NT2/D1 (cell line): ENCODE measurements around the gene FAM98A.

ENCODE experiments used
- DNase-seq: peaks from one replicate; pipeline ENCODE4 v3.0.0-alpha.2; 2011; ENCODE audit warnings: low read depth, low spot score
- H3K27me3 ChIP-seq: 2 replicates; pipeline ENCODE4 v1.6.0; 2011; ENCODE audit warnings: mild to moderate bottlenecking; ENCODE audit not compliant: insufficient read length, insufficient read depth
- H3K36me3 ChIP-seq: 2 replicates; pipeline ENCODE4 v1.6.1; 2011; ENCODE audit warnings: mild to moderate bottlenecking, low read length, mixed read lengths; ENCODE audit not compliant: insufficient read depth, insufficient read length
- H3K4me1 ChIP-seq: 2 replicates; pipeline ENCODE4 v1.5.1; 2011; ENCODE audit not compliant: insufficient read depth, insufficient read length
- H3K4me3 ChIP-seq: 2 replicates; pipeline ENCODE4 v1.5.1; 2011; ENCODE audit warnings: low read depth; ENCODE audit not compliant: insufficient read length
- H3K9ac ChIP-seq: 2 replicates; pipeline ENCODE4 v1.6.0; 2011; ENCODE audit warnings: low read depth; ENCODE audit not compliant: insufficient read length
- H3K9me3 ChIP-seq: 2 replicates; pipeline ENCODE4 v1.5.1; 2011; ENCODE audit warnings: mild to moderate bottlenecking, low read length; ENCODE audit not compliant: insufficient read depth
- SUZ12 ChIP-seq: IDR thresholded peaks from 2 replicates; pipeline ENCODE4 v1.6.1; 2011; ENCODE audit not compliant: insufficient read length, insufficient read depth; ENCODE audit errors: extremely low read depth
- YY1 ChIP-seq: IDR thresholded peaks from 2 replicates; pipeline ENCODE4 v1.6.1; 2011; ENCODE audit not compliant: insufficient read length, insufficient read depth
- ZNF274 ChIP-seq: IDR thresholded peaks from 2 replicates; pipeline ENCODE4 v1.6.1; 2011; ENCODE audit warnings: mild to moderate bottlenecking, low read depth, low read length

Gene FAM98A

GRCh38 chr2:33607251-33607721 lies 8.2 kb upstream of the FAM98A start:
- Histone ChIP-seq H3K36me3 (no peaks in the 10 kb centered on the region), H3K27me3 (no peaks in the 10 kb centered on the region), H3K9ac (no peak overlapping the region), H3K4me1 (peaks cover 4% of the 10 kb centered on the region), H3K4me3 (no peak overlapping the region), H3K9me3 (peaks cover 26% of the 10 kb centered on the region; the same call in 1 of the 2 replicates)
- no peak for TF ChIP-seq ZNF274
- no peak for TF ChIP-seq SUZ12
- TF ChIP-seq YY1, result no peak
- peak; percentile 83 for DNase-seq

GRCh38 chr2:33606622-33607021 lies 7.5 kb upstream of the FAM98A start:
- peaks cover 4% of the 10 kb centered on the region for H3K4me1 ChIP-seq
- TF ChIP-seq SUZ12, result no peak
- TF ChIP-seq ZNF274, result no peak
- TF ChIP-seq YY1, result no peak

GRCh38 chr2:33606100-33606499 lies 7.0 kb upstream of the FAM98A start:
- no peak for DNase-seq
- Histone ChIP-seq H3K9ac (no peak overlapping the region), H3K4me3 (no peak overlapping the region), H3K4me1 (peaks cover 4% of the 10 kb centered on the region), H3K9me3 (peaks cover 18% of the 10 kb centered on the region; the same call in 1 of the 2 replicates), H3K27me3 (no peaks in the 10 kb centered on the region), H3K36me3 (no peaks in the 10 kb centered on the region)
- TF ChIP-seq YY1 (no peak), SUZ12 (no peak), ZNF274 (no peak)

More at GRCh38 chr2:33606622-33607021, 7.5 kb upstream of the FAM98A start:
- Histone ChIP-seq H3K9me3 (peaks cover 23% of the 10 kb centered on the region; the same call in 1 of the 2 replicates), H3K27me3 (no peaks in the 10 kb centered on the region), H3K36me3 (no peaks in the 10 kb centered on the region), H3K4me3 (no peak overlapping the region), H3K9ac (no peak overlapping the region)
- no peak for DNase-seq

- no peaks in the 10 kb centered on the region for H3K27me3 ChIP-seq
- TF ChIP-seq ZNF274 (no peak), SUZ12 (no peak), YY1 (no peak)
- no peak for DNase-seq
- peaks cover 10% of the 10 kb centered on the region; the same call in 1 of the 2 replicates for H3K9me3 ChIP-seq
- no peak overlapping the region for H3K4me3 ChIP-seq
- no peak overlapping the region for H3K9ac ChIP-seq
- H3K4me1 ChIP-seq, result peaks cover 4% of the 10 kb centered on the region
- H3K36me3 ChIP-seq, result no peaks in the 10 kb centered on the region
Measured at GRCh38 chr2:33605056-33605455, 6.0 kb upstream of the FAM98A start.

- DNase-seq, result no peak
- H3K9ac ChIP-seq, result no peak overlapping the region
- no peak overlapping the region for H3K4me3 ChIP-seq
- H3K9me3 ChIP-seq, result no peaks in the 10 kb centered on the region
- no peaks in the 10 kb centered on the region for H3K36me3 ChIP-seq
- TF ChIP-seq ZNF274 (no peak), SUZ12 (no peak), YY1 (no peak)
- no peaks in the 10 kb centered on the region for H3K27me3 ChIP-seq
- peaks cover 4% of the 10 kb centered on the region for H3K4me1 ChIP-seq
Measured at GRCh38 chr2:33603416-33603815, 4.3 kb upstream of the FAM98A start.

GRCh38 chr2:33602201-33602830 lies 3.2 kb upstream of the FAM98A start:
- no peak for TF ChIP-seq SUZ12
- no peak for TF ChIP-seq YY1
- TF ChIP-seq ZNF274, result no peak
- H3K4me3 ChIP-seq, result no peak overlapping the region
- H3K36me3 ChIP-seq, result no peaks in the 10 kb centered on the region
- H3K4me1 ChIP-seq, result peaks cover 4% of the 10 kb centered on the region
- no peak for DNase-seq
- no peaks in the 10 kb centered on the region for H3K27me3 ChIP-seq
- H3K9me3 ChIP-seq, result no peaks in the 10 kb centered on the region
- no peak overlapping the region for H3K9ac ChIP-seq

GRCh38 chr2:33599943-33600192 lies 769 bp upstream of the FAM98A start:
- Histone ChIP-seq H3K9me3 (no peaks in the 10 kb centered on the region), H3K4me3 (peak overlapping the region; percentile 95), H3K36me3 (peaks cover 7% of the 10 kb centered on the region), H3K9ac (peak overlapping the region; percentile 82), H3K27me3 (no peaks in the 10 kb centered on the region), H3K4me1 (peaks cover 3% of the 10 kb centered on the region)
- TF ChIP-seq ZNF274 (no peak), YY1 (no peak), SUZ12 (no peak)
- DNase-seq, result no peak
